GM12878 (cell line): ENCODE results near the gene TSEN54. TPM values are rescaled to one million over a fixed set of nuclear protein-coding genes. Genes with fewer than 3 reads are reported as not detected.

Experiments used
- ATAC-seq: fragments of 200-7000 bp; cut with Tn5 transposase; 3 replicates; pipeline ENCODE4 v1.9.1; 2020; ENCODE audit warnings: mild to moderate bottlenecking, moderate library complexity
- BruUV-seq: library from RNA; stranded (reverse); fragments of 400-500 nt; replicated peaks from 2 replicates; lab custom pipeline; 2021; lab: Mats Ljungman, UMichigan
- CTCF ChIA-PET: fragments of 300-600 bp; sonication (Branson Sonifier 250); formaldehyde crosslinking; extraction: SDS; loops from one replicate; lab custom pipeline; 2021; ENCODE audit warnings: inconsistent platforms; lab: Yijun Ruan, JAX
- POLR2A ChIA-PET: fragments of 350-600 bp; formaldehyde crosslinking; extraction: SDS; loops from one replicate; lab custom pipeline; 2021; ENCODE audit warnings: inconsistent platforms; lab: Charles Lee
- RAD21 ChIA-PET: fragments of 300-600 bp; sonication (Branson Sonifier 250); formaldehyde crosslinking; loops from one replicate; lab custom pipeline; 2023; ENCODE audit warnings: antibody characterized with exemption; ENCODE audit not compliant: unreplicated experiment; lab: Charles Lee
- SMC1A ChIA-PET: fragments of 300-600 bp; sonication (Branson Sonifier 250); formaldehyde crosslinking; loops from one replicate; lab custom pipeline; 2023; ENCODE audit not compliant: unreplicated experiment, uncharacterized antibody; lab: Charles Lee
- DNase-seq: peaks from one replicate; pipeline ENCODE4 v3.0.0-alpha.2; 2011; ENCODE audit warnings: low read depth, low spot score
- FAIRE-seq: peaks from 3 replicates; lab custom pipeline; 2011; peaks lifted over from hg19 to GRCh38; lab: Jason Lieb, UNC
- H2AFZ ChIP-seq: 2 replicates; pipeline ENCODE4 v1.6.0; 2011; ENCODE audit warnings: low read depth, low read length, control low read depth; ENCODE audit not compliant: control insufficient read depth
- H3K27ac ChIP-seq: 2 replicates; pipeline ENCODE4 v1.5.1; 2011; ENCODE audit warnings: control low read depth; ENCODE audit not compliant: control insufficient read depth, insufficient read depth
- H3K27me3 ChIP-seq, 2 experiments: replicated peaks in 1 of 2; 2 replicates each; pipeline versions ENCODE4 v1.6.0 to v1.6.1; 2011; ENCODE audit warnings: low read length in 1 of 2; ENCODE audit not compliant: control insufficient read depth in 2 of 2, insufficient read depth in 2 of 2
- H3K36me3 ChIP-seq, 2 experiments: 2 replicates each; pipeline ENCODE4 v1.5.1; 2011; ENCODE audit warnings: low read length in 1 of 2; ENCODE audit not compliant: control insufficient read depth in 2 of 2, insufficient read depth in 2 of 2
- H3K4me1 ChIP-seq: 2 replicates; pipeline ENCODE4 v1.6.1; 2011; ENCODE audit warnings: mild to moderate bottlenecking, low read length, moderate library complexity, mixed read lengths; ENCODE audit not compliant: control insufficient read depth, insufficient read depth
- H3K4me2 ChIP-seq: 2 replicates; pipeline ENCODE4 v1.6.0; 2011; ENCODE audit warnings: control low read depth; ENCODE audit not compliant: control insufficient read depth, insufficient read depth
- H3K4me3 ChIP-seq: fragments of 200-600 bp; sonication (generic); 2 replicates; pipeline ENCODE4 v1.5.1; 2016
- H3K79me2 ChIP-seq: 2 replicates; pipeline ENCODE4 v1.6.0; 2011; ENCODE audit warnings: low read length; ENCODE audit not compliant: control insufficient read depth, insufficient read depth
- H3K9ac ChIP-seq: 2 replicates; pipeline ENCODE4 v1.8.0; 2011; ENCODE audit warnings: low read length, control low read depth, mixed read lengths; ENCODE audit not compliant: control insufficient read depth, insufficient read depth
- H3K9me3 ChIP-seq: replicated peaks from 3 replicates; pipeline ENCODE4 v1.5.1; 2011; ENCODE audit warnings: mild to moderate bottlenecking, low read length; ENCODE audit not compliant: control insufficient read depth, insufficient read depth
- H4K20me1 ChIP-seq: 2 replicates; pipeline ENCODE4 v1.6.0; 2011; ENCODE audit not compliant: control insufficient read depth, insufficient read depth
- CBX3 ChIP-seq: fragments of 200-600 bp; sonication (generic); IDR thresholded peaks from 2 replicates; pipeline ENCODE4 v1.6.1; 2016; ENCODE audit warnings: low read depth, borderline replicate concordance
- CEBPB ChIP-seq, 2 experiments: fragments of 150-350 bp in 1 of 2; IDR thresholded peaks; 2 replicates each; pipeline ENCODE4 v1.6.1; 2012 to 2014; ENCODE audit warnings: low read depth in 2 of 2, low read length in 2 of 2, borderline replicate concordance in 1 of 2, inconsistent platforms in 1 of 2
- HDAC2 ChIP-seq: fragments of 200-600 bp; sonication (generic); IDR thresholded peaks from 2 replicates; pipeline ENCODE4 v1.6.1; 2017
- HDAC6 ChIP-seq: fragments of 200-600 bp; sonication (generic); IDR thresholded peaks from one replicate; pipeline ENCODE4 v1.8.0; 2017; ENCODE audit warnings: antibody characterized with exemption; ENCODE audit not compliant: unreplicated experiment
- MYC ChIP-seq: IDR thresholded peaks from 2 replicates; pipeline ENCODE4 v1.6.1; 2011; ENCODE audit warnings: mild to moderate bottlenecking, low read length, moderate library complexity, inconsistent platforms; ENCODE audit not compliant: insufficient read depth, insufficient replicate concordance, insufficient read length, severe bottlenecking
- PAX5 ChIP-seq: IDR thresholded peaks from 2 replicates; pipeline ENCODE4 v1.6.1; 2011; ENCODE audit warnings: low read depth, low read length, borderline replicate concordance
- RBBP5 ChIP-seq: fragments of 200-600 bp; sonication (generic); conservative IDR thresholded peaks from 2 replicates; pipeline ENCODE4 v1.6.1; 2016
- RELA ChIP-seq: fragments of 450-650 bp; IDR thresholded peaks from 2 replicates; pipeline ENCODE4 v1.8.0; 2014; ENCODE audit warnings: borderline replicate concordance; ENCODE audit not compliant: partially characterized antibody
- SMARCA5 ChIP-seq: fragments of 450-650 bp; IDR thresholded peaks from 2 replicates; pipeline ENCODE4 v1.6.1; 2017; ENCODE audit warnings: mild to moderate bottlenecking
- SPI1 ChIP-seq: IDR thresholded peaks from 2 replicates; pipeline ENCODE4 v1.6.1; 2011; ENCODE audit warnings: low read depth, mild to moderate bottlenecking, low read length, moderate library complexity, borderline replicate concordance; ENCODE audit not compliant: insufficient read depth
- WGBS: methylation state at CpG from one replicate; pipeline ENCODE4 v1.1.6; 2016; ENCODE audit warnings: low lambda C conversion rate; ENCODE audit not compliant: insufficient replicate concordance, insufficient coverage; ENCODE audit errors: missing lambda C conversion rate; 5-methylcytosine and 5-hydroxymethylcytosine counted together
- in situ Hi-C: fragments of 300-500 bp; cut with MboI; formaldehyde crosslinking; loops from 9 replicates; pipeline ENCODE4 v1.14.3; 2018; ENCODE audit warnings: mixed read lengths
- intact Hi-C: fragments of 100-400 bp; cut with micrococcal nuclease; formaldehyde crosslinking; loops from one replicate; pipeline ENCODE4 v1.14.2; 2022; ENCODE audit not compliant: unreplicated experiment
- polyA plus RNA-seq, 11 experiments: library from polyadenylated mRNA; depleted of rRNA in 4 of 11; unstranded in 6 of 11; stranded (reverse) in 5 of 11; fragments of >200 nt; fragmentation: Nextera tagmentation in 4 of 11; fragmentation: Illumina TruSeq in 1 of 11; extraction: Ambion mirVana in 4 of 11; extraction: Trizol in 1 of 11; gene quantifications; 1 replicate in 1 of 11; 2 replicates in 10 of 11; pipeline versions ENCODE4 v1.2.1 to v1.2.3, GENCODE V29; 2011 to 2016; ENCODE audit warnings: inconsistent platforms in 2 of 11, missing spikeins in 2 of 11, low read depth in 1 of 11
- total RNA-seq, 4 experiments: library from RNA; depleted of rRNA in 3 of 4; stranded (reverse); fragments of >200 nt in 3 of 4; fragmentation: Illumina TruSeq in 1 of 4; extraction: Trizol in 1 of 4; gene quantifications; 2 replicates each; pipeline versions ENCODE4 v1.2.1 to v1.2.3, GENCODE V29; 2013 to 2021
- TF ChIP-seq, protein P1 (sequence below): fragments of 450-650 bp; formaldehyde crosslinking; IDR thresholded peaks from 2 replicates; pipeline ENCODE4 v1.4.0; 2022; ENCODE audit warnings: mild to moderate bottlenecking, moderate library complexity
- TF ChIP-seq, protein P2 (sequence below): fragments of 450-650 bp; formaldehyde crosslinking; IDR thresholded peaks from 2 replicates; pipeline ENCODE4 v1.4.0; 2020; ENCODE audit warnings: mild to moderate bottlenecking, moderate library complexity
- TF ChIP-seq, protein P3 (sequence below): fragments of 450-650 bp; IDR thresholded peaks from 2 replicates; pipeline ENCODE4 v1.6.1; 2016; ENCODE audit warnings: mild to moderate bottlenecking
- TF ChIP-seq, protein P4 (sequence below): IDR thresholded peaks from 2 replicates; pipeline ENCODE4 v1.6.1; 2012; ENCODE audit warnings: low read length, inconsistent platforms

Gene TSEN54
- total and polyA plus RNA-seq, 10 of the 15 experiments (the other 5 are each of a cell fraction or from before 2014, with no cell fraction given) = 7.1 to 48.0 (median 41.1) TPM

DNA sequence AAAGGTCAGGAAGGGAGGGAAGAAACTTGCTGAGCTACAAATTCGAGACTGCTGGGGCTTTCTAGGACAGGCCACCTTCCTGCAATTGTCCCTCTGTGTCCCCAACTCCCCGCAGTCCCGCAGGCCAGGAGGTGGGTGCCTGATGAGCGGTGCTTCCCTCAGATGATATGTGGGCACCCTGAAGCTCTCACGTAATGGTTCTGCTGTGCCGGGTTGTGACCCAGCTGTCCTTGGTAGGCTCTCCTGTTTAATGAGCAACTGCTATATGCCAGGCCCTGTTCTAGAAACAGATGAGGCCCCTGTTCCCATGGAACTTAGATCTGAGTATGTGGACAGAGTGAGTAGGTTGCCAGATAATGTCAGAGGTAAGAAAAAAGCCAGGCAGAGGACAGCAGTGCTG, 49.3 kb downstream of the TSEN54 start (continued):
- TF ChIP-seq, protein P1, sequence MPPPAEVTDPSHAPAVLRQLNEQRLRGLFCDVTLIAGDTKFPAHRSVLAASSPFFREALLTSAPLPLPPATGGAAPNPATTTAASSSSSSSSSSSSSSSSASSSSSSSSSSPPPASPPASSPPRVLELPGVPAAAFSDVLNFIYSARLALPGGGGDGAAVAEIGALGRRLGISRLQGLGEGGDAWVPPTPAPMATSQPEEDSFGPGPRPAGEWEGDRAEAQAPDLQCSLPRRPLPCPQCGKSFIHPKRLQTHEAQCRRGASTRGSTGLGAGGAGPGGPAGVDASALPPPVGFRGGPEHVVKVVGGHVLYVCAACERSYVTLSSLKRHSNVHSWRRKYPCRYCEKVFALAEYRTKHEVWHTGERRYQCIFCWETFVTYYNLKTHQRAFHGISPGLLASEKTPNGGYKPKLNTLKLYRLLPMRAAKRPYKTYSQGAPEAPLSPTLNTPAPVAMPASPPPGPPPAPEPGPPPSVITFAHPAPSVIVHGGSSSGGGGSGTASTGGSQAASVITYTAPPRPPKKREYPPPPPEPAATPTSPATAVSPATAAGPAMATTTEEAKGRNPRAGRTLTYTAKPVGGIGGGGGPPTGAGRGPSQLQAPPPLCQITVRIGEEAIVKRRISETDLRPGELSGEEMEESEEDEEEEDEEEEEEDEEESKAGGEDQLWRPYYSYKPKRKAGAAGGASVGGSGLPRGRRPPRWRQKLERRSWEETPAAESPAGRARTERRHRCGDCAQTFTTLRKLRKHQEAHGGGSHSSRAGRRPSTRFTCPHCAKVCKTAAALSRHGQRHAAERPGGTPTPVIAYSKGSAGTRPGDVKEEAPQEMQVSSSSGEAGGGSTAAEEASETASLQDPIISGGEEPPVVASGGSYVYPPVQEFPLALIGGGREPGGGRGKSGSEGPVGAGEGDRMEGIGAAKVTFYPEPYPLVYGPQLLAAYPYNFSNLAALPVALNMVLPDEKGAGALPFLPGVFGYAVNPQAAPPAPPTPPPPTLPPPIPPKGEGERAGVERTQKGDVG (CRISPR knock-in tag) = no peak

DNA sequence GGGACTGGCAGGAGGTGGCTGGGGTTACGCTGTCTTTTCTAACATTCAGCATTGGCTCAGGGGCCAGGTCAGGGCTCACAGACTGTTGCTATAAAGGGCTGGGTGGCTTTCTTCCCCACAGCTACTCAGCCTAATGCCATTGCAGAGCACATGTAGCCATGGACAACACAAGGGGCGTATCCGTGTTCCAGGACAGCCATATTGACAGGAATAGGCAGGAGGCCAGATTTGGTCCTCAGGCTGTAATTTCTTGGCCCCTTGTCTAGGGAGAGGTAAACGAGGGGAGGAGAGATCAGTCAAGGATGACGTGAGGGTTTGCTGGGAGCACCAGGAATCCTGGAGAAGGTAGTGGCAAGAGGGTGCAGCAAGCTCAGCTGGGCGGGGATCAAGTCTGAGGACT, 50.1 kb downstream of the TSEN54 start:
- WGBS = 58% methylated on average over 6 of the region's 6 CpGs
- ChIA-PET RAD21 (no interaction called here), POLR2A (no interaction called here), SMC1A (no interaction called here), CTCF (interaction anchor here (1.2 kb wide), 1 partner anchor 18 kb away, joined by 3 read pairs; no protein-coding TSS in a partner anchor)
- Histone ChIP-seq H3K4me3 (no peak overlapping the region), H3K9ac (no peak overlapping the region), H3K4me2 (no peak overlapping the region), H4K20me1 (no peaks in the 10 kb centered on the region), H3K27ac (no peak overlapping the region), H3K36me3 (no peaks in the 10 kb centered on the region), H3K9me3 (no peaks in the 10 kb centered on the region), H2AFZ (no peak overlapping the region), H3K27me3 (no peaks in the 10 kb centered on the region), H3K79me2 (no peaks in the 10 kb centered on the region), H3K4me1 (peaks cover 18% of the 10 kb centered on the region)
- intact Hi-C loops (no loop called here), in situ Hi-C loops (no loop called here)
- BruUV-seq = no TSS peak
- no peak for ATAC-seq
- no peak for FAIRE-seq
- no peak for TF ChIP-seq PAX5
- TF ChIP-seq, protein P2, sequence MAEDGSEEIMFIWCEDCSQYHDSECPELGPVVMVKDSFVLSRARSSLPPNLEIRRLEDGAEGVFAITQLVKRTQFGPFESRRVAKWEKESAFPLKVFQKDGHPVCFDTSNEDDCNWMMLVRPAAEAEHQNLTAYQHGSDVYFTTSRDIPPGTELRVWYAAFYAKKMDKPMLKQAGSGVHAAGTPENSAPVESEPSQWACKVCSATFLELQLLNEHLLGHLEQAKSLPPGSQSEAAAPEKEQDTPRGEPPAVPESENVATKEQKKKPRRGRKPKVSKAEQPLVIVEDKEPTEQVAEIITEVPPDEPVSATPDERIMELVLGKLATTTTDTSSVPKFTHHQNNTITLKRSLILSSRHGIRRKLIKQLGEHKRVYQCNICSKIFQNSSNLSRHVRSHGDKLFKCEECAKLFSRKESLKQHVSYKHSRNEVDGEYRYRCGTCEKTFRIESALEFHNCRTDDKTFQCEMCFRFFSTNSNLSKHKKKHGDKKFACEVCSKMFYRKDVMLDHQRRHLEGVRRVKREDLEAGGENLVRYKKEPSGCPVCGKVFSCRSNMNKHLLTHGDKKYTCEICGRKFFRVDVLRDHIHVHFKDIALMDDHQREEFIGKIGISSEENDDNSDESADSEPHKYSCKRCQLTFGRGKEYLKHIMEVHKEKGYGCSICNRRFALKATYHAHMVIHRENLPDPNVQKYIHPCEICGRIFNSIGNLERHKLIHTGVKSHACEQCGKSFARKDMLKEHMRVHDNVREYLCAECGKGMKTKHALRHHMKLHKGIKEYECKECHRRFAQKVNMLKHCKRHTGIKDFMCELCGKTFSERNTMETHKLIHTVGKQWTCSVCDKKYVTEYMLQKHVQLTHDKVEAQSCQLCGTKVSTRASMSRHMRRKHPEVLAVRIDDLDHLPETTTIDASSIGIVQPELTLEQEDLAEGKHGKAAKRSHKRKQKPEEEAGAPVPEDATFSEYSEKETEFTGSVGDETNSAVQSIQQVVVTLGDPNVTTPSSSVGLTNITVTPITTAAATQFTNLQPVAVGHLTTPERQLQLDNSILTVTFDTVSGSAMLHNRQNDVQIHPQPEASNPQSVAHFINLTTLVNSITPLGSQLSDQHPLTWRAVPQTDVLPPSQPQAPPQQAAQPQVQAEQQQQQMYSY (CRISPR knock-in tag) = no peak
- no peak for TF ChIP-seq CBX3
- TF ChIP-seq MYC = no peak
- no peak for TF ChIP-seq SMARCA5
- no peak for TF ChIP-seq RELA
- TF ChIP-seq RBBP5 = no peak
- TF ChIP-seq, protein P3, sequence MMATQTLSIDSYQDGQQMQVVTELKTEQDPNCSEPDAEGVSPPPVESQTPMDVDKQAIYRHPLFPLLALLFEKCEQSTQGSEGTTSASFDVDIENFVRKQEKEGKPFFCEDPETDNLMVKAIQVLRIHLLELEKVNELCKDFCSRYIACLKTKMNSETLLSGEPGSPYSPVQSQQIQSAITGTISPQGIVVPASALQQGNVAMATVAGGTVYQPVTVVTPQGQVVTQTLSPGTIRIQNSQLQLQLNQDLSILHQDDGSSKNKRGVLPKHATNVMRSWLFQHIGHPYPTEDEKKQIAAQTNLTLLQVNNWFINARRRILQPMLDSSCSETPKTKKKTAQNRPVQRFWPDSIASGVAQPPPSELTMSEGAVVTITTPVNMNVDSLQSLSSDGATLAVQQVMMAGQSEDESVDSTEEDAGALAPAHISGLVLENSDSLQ = no peak
- TF ChIP-seq SPI1 = no peak
- TF ChIP-seq HDAC6 = no peak
- TF ChIP-seq CEBPB (IDR thresholded peaks at IDR 0.05; ENCODE audit: borderline replicate concordance in 1 of 2, low read depth in 2 of 2, low read length in 2 of 2) = no peak
- TF ChIP-seq, protein P4, sequence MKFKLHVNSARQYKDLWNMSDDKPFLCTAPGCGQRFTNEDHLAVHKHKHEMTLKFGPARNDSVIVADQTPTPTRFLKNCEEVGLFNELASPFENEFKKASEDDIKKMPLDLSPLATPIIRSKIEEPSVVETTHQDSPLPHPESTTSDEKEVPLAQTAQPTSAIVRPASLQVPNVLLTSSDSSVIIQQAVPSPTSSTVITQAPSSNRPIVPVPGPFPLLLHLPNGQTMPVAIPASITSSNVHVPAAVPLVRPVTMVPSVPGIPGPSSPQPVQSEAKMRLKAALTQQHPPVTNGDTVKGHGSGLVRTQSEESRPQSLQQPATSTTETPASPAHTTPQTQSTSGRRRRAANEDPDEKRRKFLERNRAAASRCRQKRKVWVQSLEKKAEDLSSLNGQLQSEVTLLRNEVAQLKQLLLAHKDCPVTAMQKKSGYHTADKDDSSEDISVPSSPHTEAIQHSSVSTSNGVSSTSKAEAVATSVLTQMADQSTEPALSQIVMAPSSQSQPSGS = no peak
- TF ChIP-seq HDAC2 = no peak
- DNase-seq = no peak
